Measurements from ENCODE around the gene RPAP3. TPM values are rescaled to one million over a fixed set of nuclear protein-coding genes. Genes with fewer than 3 reads are reported as not detected.

RPAP3 gene, protein sequence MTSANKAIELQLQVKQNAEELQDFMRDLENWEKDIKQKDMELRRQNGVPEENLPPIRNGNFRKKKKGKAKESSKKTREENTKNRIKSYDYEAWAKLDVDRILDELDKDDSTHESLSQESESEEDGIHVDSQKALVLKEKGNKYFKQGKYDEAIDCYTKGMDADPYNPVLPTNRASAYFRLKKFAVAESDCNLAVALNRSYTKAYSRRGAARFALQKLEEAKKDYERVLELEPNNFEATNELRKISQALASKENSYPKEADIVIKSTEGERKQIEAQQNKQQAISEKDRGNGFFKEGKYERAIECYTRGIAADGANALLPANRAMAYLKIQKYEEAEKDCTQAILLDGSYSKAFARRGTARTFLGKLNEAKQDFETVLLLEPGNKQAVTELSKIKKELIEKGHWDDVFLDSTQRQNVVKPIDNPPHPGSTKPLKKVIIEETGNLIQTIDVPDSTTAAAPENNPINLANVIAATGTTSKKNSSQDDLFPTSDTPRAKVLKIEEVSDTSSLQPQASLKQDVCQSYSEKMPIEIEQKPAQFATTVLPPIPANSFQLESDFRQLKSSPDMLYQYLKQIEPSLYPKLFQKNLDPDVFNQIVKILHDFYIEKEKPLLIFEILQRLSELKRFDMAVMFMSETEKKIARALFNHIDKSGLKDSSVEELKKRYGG
- 14.9 and 18.0 TPM in 2 replicates for total RNA-seq

DNA sequence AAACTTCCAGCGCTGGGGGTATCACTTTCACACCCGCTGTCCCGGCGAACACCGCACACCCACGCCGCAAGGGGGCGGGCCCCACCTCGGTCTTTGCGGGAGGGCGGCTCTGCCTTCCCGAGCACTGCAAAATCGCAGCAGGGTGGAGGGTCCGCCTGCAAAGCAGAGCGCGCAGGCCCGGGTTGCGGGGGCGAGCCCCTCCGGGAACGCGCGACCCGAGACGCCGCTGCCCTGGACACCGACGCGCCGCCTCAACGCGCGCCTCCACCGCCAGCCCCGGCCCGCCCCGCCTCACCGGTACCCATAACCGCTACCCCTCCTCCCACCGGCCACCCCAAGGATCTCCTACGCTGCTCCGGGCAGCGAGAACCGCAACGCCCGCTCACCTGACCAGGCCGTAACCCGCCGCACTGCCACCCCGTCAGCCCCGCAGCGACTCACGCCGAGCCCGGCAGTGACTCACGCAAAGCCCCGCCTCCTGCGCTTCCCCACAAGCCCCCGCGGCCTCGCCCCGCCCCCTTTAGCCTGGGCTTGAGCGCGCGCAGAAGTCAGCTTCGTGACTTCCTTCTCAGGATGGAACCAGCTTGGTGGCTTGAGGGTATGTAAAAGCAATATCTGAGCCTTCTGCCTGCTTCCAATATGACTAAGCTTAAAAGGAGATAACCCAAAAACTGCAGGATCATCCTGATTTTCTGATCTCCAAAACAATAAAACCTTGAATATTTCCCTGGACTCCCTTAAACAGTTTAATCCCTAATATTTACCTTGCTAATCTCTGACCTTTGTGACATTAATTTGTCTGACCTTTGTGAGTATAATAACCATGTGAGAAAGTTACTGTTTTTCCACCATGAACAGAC lies at the start of gene RPAP3:
RPAP3 (minus strand) TSS at position 465 of the 860 bp plus-strand sequence. CDS start 3,190 bp downstream, outside the sequence.

DNA sequence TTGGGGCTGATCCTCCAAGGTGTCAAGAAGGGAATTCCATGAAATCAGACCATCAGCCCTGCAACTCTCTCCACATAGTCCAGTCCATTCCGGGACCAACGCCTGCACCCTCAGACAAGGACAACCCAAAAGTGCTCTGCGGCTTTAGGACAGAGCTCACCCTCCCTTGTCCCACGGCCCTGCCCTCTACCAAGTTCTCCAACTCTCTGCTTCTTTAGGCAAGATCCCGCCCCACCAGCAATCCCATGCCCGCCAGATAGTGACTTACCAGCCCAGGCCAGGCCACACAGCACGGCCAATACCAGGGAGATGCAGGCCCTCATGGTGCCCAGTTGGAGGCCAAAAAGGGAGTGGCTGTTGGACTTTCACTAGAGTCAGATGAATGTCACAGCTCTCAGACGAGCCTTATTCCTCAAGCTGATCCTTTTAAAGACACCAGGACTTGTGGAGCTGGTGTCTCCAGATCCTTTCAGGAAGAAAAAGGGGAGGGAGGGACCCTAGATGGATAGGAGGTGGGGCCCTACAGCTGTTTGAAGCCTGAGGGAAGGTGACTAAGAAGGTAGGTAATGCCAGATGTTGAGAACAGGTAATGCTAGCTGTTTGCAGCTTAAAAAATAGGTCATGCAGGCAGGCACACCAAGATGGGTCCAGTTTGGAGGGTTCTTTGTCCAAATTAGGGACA lies 19.4 kb upstream of the RPAP3 start, which contains the start of gene ENDOU:
ENDOU (minus strand) TSS at position 400 of the 682 bp plus-strand sequence; CDS start at position 323, 77 bp downstream.

Other genes with a start within 250 kb of the RPAP3 start
- not detected in 2 replicates for gene ENDOU, start 19.5 kb upstream of the RPAP3 start, total RNA-seq
- 41.9 and 44.4 TPM in 2 replicates for gene RAPGEF3, start 52.9 kb upstream of the RPAP3 start, total RNA-seq
- gene SLC48A1, start 67.2 kb upstream of the RPAP3 start, total RNA-seq = 23.0 and 23.1 TPM in 2 replicates
- gene HDAC7, start 113.9 kb upstream of the RPAP3 start, total RNA-seq = 80.1 and 81.8 TPM in 2 replicates
- 0.44 and 0.60 TPM in 2 replicates for gene VDR, start 199.0 kb upstream of the RPAP3 start, total RNA-seq